Measurements from ENCODE around the gene ATRN.

DNA sequence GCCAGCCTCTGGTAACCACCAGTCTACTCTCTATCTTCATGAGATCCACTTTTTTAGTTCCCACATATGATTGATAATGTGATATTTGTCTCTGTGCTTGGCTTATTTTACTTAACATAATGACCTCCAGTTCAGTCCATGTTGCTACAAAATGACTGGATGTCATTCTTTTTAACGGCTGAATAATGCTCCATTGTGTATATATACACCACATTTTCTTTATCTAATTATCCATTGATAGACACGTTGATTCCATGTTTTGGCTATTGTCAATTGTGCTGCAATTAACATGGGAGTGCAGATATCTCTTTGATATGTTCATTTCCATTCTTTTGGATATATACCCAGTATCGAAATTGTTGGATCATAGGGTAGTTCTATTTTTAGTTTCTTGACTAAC lies 89.3 kb downstream of the ATRN start:
- TF ChIP-seq EZH2 (IDR thresholded peaks at IDR 0.05; ENCODE audit: low read depth, unreplicated experiment): no peak
- TF ChIP-seq CTCF (conservative IDR thresholded peaks at IDR 0.05; ENCODE audit: low read depth in 2 of 2): no peak
- no peak for TF ChIP-seq EZH2phosphoT487 (IDR thresholded peaks at IDR 0.05; ENCODE audit: unreplicated experiment)
- no peak for TF ChIP-seq POLR2AphosphoS5 (IDR thresholded peaks at IDR 0.05; ENCODE audit: low read depth)
- TF ChIP-seq, protein P1, sequence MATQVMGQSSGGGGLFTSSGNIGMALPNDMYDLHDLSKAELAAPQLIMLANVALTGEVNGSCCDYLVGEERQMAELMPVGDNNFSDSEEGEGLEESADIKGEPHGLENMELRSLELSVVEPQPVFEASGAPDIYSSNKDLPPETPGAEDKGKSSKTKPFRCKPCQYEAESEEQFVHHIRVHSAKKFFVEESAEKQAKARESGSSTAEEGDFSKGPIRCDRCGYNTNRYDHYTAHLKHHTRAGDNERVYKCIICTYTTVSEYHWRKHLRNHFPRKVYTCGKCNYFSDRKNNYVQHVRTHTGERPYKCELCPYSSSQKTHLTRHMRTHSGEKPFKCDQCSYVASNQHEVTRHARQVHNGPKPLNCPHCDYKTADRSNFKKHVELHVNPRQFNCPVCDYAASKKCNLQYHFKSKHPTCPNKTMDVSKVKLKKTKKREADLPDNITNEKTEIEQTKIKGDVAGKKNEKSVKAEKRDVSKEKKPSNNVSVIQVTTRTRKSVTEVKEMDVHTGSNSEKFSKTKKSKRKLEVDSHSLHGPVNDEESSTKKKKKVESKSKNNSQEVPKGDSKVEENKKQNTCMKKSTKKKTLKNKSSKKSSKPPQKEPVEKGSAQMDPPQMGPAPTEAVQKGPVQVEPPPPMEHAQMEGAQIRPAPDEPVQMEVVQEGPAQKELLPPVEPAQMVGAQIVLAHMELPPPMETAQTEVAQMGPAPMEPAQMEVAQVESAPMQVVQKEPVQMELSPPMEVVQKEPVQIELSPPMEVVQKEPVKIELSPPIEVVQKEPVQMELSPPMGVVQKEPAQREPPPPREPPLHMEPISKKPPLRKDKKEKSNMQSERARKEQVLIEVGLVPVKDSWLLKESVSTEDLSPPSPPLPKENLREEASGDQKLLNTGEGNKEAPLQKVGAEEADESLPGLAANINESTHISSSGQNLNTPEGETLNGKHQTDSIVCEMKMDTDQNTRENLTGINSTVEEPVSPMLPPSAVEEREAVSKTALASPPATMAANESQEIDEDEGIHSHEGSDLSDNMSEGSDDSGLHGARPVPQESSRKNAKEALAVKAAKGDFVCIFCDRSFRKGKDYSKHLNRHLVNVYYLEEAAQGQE (IDR thresholded peaks at IDR 0.05; ENCODE audit: unreplicated experiment): no peak
- TF ChIP-seq ZNF331 (CRISPR knock-in tag; IDR thresholded peaks at IDR 0.05; ENCODE audit: low read depth): no peak
- no peak for TF ChIP-seq NANOG (IDR thresholded peaks at IDR 0.05; ENCODE audit: borderline replicate concordance)
